Nephron progenitor cell (in vitro differentiated cells): ENCODE data around the gene NUP93.
"Not testable (repeated sequence)": the region's sequence is repeated elsewhere in the genome, so short reads cannot be mapped to it uniquely, and the experiment has no call there.

Experiments
- DNase-seq: peaks from one replicate; pipeline ENCODE4 v3.0.0; 2021
- H3K27ac Mint-ChIP-seq: 2 replicates; pipeline ENCODE4 v1.8.0; 2021; ENCODE audit warnings: mild to moderate bottlenecking, moderate library complexity, mixed read lengths
- H3K27me3 Mint-ChIP-seq: 2 replicates; pipeline ENCODE4 v1.8.0; 2021; ENCODE audit warnings: mild to moderate bottlenecking, low read depth, mixed read lengths; ENCODE audit not compliant: poor library complexity
- H3K36me3 Mint-ChIP-seq: 2 replicates; pipeline ENCODE4 v1.8.0; 2021; ENCODE audit warnings: low read depth, mixed read lengths
- H3K4me1 Mint-ChIP-seq: 2 replicates; pipeline ENCODE4 v1.8.0; 2021; ENCODE audit warnings: mixed read lengths
- H3K4me3 Mint-ChIP-seq: 2 replicates; pipeline ENCODE4 v1.8.0; 2021; ENCODE audit warnings: mild to moderate bottlenecking, moderate library complexity, mixed read lengths
- H3K9me3 Mint-ChIP-seq: 2 replicates; pipeline ENCODE4 v1.8.0; 2021; ENCODE audit warnings: mild to moderate bottlenecking, moderate library complexity, mixed read lengths
- TF ChIP-seq, protein P1 (sequence below): fragments of 200-600 bp; sonication (generic); IDR thresholded peaks from 2 replicates; pipeline ENCODE4 v1.5.0; 2021; ENCODE audit warnings: antibody characterized with exemption

NUP93 gene

DNA sequence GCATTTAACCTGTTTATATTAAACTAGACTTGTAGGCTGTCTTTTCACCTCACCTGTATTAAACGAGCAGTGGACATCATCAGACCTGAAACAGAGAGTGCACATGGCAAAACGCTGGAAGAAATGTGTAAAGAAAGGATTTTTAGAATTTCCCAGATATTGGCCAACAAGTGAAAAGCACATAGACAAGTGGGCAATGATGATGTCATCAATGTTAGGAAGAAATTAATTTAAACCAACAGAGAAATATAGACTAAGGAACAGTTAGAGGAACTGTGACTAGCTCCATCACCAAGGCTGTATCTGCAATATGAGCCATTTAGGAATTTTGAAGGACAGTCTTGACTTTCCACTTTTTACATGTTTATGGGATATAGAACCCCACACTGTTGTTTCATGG lies 67.9 kb downstream of the NUP93 start:
- Mint-ChIP-seq H3K4me1 (peaks cover 11% of the 10 kb centered on the region), H3K36me3 (peaks cover 5% of the 10 kb centered on the region), H3K27me3 (no peaks in the 10 kb centered on the region), H3K4me3 (no peak overlapping the region), H3K27ac (no peak overlapping the region), H3K9me3 (no peaks in the 10 kb centered on the region)
- no peak for DNase-seq
- TF ChIP-seq, protein P1, sequence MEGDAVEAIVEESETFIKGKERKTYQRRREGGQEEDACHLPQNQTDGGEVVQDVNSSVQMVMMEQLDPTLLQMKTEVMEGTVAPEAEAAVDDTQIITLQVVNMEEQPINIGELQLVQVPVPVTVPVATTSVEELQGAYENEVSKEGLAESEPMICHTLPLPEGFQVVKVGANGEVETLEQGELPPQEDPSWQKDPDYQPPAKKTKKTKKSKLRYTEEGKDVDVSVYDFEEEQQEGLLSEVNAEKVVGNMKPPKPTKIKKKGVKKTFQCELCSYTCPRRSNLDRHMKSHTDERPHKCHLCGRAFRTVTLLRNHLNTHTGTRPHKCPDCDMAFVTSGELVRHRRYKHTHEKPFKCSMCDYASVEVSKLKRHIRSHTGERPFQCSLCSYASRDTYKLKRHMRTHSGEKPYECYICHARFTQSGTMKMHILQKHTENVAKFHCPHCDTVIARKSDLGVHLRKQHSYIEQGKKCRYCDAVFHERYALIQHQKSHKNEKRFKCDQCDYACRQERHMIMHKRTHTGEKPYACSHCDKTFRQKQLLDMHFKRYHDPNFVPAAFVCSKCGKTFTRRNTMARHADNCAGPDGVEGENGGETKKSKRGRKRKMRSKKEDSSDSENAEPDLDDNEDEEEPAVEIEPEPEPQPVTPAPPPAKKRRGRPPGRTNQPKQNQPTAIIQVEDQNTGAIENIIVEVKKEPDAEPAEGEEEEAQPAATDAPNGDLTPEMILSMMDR, result no peak

DNA sequence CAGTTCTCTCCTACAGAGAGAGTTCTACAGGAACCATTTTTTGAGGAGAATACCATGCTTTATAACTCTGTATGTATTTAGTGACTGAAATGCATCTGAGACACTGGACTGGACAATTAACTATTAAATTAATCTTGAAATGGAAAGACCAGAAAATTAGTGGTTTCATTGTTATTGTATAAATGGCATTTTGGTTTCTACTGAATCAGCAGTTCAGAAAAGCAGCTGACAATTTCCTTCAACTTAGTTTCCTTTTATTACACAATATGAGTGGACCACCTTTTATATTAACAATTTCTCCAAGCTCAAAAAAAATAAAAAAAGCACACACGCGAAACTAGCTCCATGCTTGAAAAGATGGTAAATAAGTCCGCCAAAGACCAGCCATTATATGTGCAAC lies 69.0 kb downstream of the NUP93 start:
- no peak for DNase-seq
- Mint-ChIP-seq H3K4me1 (peaks cover 5% of the 10 kb centered on the region), H3K4me3 (no peak overlapping the region), H3K27ac (no peak overlapping the region), H3K27me3 (no peaks in the 10 kb centered on the region), H3K36me3 (peaks cover 9% of the 10 kb centered on the region), H3K9me3 (no peaks in the 10 kb centered on the region)
- TF ChIP-seq, protein P1, result no peak

DNA sequence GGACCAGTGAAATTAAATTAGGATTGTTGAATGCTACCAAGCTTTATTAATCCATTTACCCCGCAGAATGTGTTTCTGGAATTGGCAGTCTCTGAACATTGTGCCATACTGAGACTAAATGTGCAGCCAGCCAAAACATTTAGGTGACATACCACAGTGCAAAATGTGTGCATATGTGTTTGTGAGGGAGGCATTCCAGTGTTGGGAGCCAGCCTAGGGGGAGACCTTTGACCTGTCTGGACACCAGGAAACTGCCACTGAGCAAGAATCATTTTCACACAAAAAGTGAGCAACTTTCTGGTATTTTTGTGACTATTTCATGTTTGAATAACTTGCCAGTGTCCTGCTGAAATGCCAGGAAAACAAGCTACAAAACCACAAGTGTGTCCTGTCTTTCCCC lies 70.4 kb downstream of the NUP93 start:
- H3K27me3 Mint-ChIP-seq, result no peaks in the 10 kb centered on the region
- H3K36me3 Mint-ChIP-seq, result peaks cover 20% of the 10 kb centered on the region
- no peaks in the 10 kb centered on the region for H3K4me1 Mint-ChIP-seq
- no peaks in the 10 kb centered on the region for H3K9me3 Mint-ChIP-seq
- DNase-seq, result no peak
- H3K27ac Mint-ChIP-seq, result no peak overlapping the region
- no peak overlapping the region for H3K4me3 Mint-ChIP-seq
- TF ChIP-seq, protein P1, result no peak

DNA sequence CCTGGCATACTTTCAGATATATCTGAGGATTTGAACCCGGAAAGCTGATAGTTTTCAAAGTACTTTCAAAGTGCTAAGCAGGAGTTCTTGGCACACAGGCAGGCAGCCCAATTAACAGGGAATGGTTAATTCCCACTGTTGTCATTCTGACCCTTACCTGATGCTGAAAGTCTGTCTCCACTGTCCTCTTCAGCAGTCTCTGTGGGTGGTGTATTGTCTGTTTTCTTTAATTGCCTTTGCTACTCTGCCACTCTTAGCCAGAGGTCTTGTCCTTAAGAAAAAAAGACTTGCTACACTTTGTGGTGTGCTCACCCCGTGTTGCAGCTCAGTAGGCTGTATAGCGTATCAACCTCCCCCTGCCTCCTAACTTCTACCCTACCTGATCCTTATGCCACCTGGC lies 71.8 kb downstream of the NUP93 start:
- Mint-ChIP-seq H3K9me3 (no peaks in the 10 kb centered on the region), H3K27ac (no peak overlapping the region), H3K4me3 (no peak overlapping the region), H3K4me1 (no peaks in the 10 kb centered on the region), H3K36me3 (peaks cover 34% of the 10 kb centered on the region), H3K27me3 (no peaks in the 10 kb centered on the region)
- TF ChIP-seq, protein P1, result no peak
- DNase-seq, result no peak

DNA sequence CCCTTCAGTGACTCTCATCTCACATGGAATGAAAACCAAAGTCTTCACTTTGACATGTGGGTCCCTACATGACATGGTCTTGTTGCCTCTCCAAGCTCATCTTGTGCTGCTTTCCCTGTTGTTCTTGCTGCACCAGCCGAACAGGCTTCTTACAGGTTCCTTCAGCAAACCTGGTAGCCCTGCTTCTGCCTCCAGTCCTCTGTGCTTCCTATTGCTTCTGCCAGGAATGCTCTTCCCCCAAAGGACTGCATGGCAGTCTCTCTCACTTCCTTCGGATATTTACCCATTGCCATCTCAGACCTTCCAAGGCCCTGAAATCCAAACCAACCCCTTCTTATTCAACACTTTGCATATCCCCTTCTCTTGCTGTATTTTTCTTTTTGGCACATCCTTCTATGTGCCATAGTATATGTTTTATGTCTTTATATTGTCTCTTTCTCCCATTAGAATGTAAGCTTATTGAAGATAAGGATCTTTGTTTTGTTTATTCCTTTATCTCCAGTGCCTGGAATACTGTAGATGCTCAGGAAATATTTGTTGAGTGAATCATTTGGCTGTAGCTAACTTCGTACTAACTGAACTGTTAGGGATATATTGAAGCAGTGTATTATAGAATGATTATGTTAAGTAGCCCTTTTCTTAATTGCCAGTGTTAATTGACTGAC lies 77.2 kb downstream of the NUP93 start:
- no peaks in the 10 kb centered on the region for H3K27me3 Mint-ChIP-seq

DNA sequence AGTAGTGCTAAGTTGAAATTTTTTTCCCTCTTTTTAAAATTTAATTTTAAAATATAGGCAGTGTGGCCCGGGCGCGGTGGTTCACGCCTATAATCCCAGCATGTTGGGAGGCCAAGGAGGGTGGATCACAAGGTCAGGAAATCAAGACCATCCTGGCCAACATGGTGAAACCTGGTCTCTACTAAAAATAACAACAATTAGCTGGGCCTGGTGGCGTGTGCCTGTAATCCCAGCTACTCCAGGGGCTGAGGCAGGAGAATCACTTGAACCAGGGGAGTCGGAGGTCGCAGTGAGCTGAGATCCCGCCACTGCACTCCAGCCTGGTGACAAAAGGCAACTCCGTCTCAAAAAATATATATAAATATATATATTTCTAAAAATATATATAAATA lies 77.7 kb downstream of the NUP93 start:
- H3K27me3 Mint-ChIP-seq, H3K4me1 Mint-ChIP-seq, H3K27ac Mint-ChIP-seq, H3K4me3 Mint-ChIP-seq, H3K9me3 Mint-ChIP-seq, DNase-seq: not testable (repeated sequence)
- peaks cover 41% of the 10 kb centered on the region for H3K36me3 Mint-ChIP-seq

More for the DNA sequence above, 77.2 kb downstream of the NUP93 start:
- Mint-ChIP-seq H3K4me3 (no peak overlapping the region), H3K36me3 (peaks cover 41% of the 10 kb centered on the region), H3K4me1 (no peaks in the 10 kb centered on the region), H3K27ac (peak overlapping the region; percentile 19), H3K9me3 (no peaks in the 10 kb centered on the region)
- no peak for DNase-seq
- TF ChIP-seq, protein P1, result no peak
